HEK293T (cell line): ENCODE results near the gene RNF207.

Experiments
- ARNT ChIP-seq: fragments of 450-650 bp; IDR thresholded peaks from 2 replicates; pipeline ENCODE4 v1.6.1; 2017; ENCODE audit warnings: mild to moderate bottlenecking
- CTBP1 ChIP-seq: fragments of 450-650 bp; IDR thresholded peaks from 2 replicates; pipeline ENCODE4 v1.6.1; 2016; ENCODE audit warnings: borderline replicate concordance
- ELF4 ChIP-seq: fragments of 450-650 bp; IDR thresholded peaks from 2 replicates; pipeline ENCODE4 v1.6.1; 2017; ENCODE audit warnings: antibody characterized with exemption
- FOXA1 ChIP-seq: fragments of 450-650 bp; IDR thresholded peaks from 2 replicates; pipeline ENCODE4 v1.6.1; 2016; ENCODE audit warnings: mild to moderate bottlenecking
- FOXK2 ChIP-seq: fragments of 450-650 bp; IDR thresholded peaks from 2 replicates; pipeline ENCODE4 v1.6.1; 2016; ENCODE audit warnings: mild to moderate bottlenecking
- FOXM1 ChIP-seq: fragments of 450-650 bp; IDR thresholded peaks from 2 replicates; pipeline ENCODE4 v1.6.1; 2017; ENCODE audit warnings: mild to moderate bottlenecking, borderline replicate concordance
- NFRKB ChIP-seq: fragments of 450-650 bp; IDR thresholded peaks from 2 replicates; pipeline ENCODE4 v1.6.1; 2016; ENCODE audit warnings: mild to moderate bottlenecking, moderate library complexity
- SP1 ChIP-seq: fragments of 450-650 bp; IDR thresholded peaks from 2 replicates; pipeline ENCODE4 v1.6.1; 2017
- SUZ12 ChIP-seq: fragments of 450-650 bp; IDR thresholded peaks from 2 replicates; pipeline ENCODE4 v1.6.1; 2016; ENCODE audit warnings: mild to moderate bottlenecking
- TARDBP ChIP-seq: fragments of 450-650 bp; IDR thresholded peaks from 2 replicates; pipeline ENCODE4 v1.6.1; 2016
- ZNF384 ChIP-seq: fragments of 450-650 bp; IDR thresholded peaks from 2 replicates; pipeline ENCODE4 v1.6.1; 2016
- TF ChIP-seq, protein P1 (sequence below): fragments of 450-650 bp; IDR thresholded peaks from 2 replicates; pipeline ENCODE4 v1.6.1; 2016

DNA sequence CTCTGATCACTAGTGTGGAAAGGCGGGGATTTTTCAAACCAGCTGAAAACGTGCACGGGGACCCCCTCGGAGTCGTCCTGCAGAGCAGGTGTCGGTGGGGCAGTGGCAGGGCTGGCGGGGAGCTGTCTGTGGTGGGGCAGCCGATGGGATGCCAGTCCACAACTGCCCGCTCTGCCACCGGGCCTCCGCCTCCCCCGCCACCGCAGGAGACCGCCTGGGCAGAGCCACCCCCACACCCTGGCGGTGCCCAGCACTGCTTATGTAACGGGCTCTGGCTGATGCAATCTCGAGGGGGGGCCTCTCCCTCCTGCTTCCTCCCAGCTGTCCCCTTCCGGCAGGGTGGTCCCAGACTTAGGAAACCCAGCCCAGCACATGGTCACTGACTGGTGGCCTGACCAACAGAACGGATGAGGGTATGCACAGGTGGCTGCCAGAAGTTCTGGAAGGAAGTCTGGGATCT lies 35.1 kb upstream of the RNF207 start:
- TF ChIP-seq SP1 (no peak), TARDBP (no peak), ARNT (no peak), SUZ12 (no peak), FOXM1 (no peak), ZNF384 (no peak), FOXK2 (no peak), NFRKB (no peak), CTBP1 (no peak), FOXA1 (no peak), ELF4 (no peak)
- TF ChIP-seq, protein P1, sequence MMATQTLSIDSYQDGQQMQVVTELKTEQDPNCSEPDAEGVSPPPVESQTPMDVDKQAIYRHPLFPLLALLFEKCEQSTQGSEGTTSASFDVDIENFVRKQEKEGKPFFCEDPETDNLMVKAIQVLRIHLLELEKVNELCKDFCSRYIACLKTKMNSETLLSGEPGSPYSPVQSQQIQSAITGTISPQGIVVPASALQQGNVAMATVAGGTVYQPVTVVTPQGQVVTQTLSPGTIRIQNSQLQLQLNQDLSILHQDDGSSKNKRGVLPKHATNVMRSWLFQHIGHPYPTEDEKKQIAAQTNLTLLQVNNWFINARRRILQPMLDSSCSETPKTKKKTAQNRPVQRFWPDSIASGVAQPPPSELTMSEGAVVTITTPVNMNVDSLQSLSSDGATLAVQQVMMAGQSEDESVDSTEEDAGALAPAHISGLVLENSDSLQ, result no peak
